ENCODE measurements around the gene ICAM3. TPM values are rescaled to one million over a fixed set of nuclear protein-coding genes. Genes with fewer than 3 reads are reported as not detected.
"Not testable (repeated sequence)": the region's sequence is repeated elsewhere in the genome, so short reads cannot be mapped to it uniquely, and the experiment has no call there.

Gene ICAM3, protein sequence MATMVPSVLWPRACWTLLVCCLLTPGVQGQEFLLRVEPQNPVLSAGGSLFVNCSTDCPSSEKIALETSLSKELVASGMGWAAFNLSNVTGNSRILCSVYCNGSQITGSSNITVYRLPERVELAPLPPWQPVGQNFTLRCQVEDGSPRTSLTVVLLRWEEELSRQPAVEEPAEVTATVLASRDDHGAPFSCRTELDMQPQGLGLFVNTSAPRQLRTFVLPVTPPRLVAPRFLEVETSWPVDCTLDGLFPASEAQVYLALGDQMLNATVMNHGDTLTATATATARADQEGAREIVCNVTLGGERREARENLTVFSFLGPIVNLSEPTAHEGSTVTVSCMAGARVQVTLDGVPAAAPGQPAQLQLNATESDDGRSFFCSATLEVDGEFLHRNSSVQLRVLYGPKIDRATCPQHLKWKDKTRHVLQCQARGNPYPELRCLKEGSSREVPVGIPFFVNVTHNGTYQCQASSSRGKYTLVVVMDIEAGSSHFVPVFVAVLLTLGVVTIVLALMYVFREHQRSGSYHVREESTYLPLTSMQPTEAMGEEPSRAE
- total RNA-seq: 1 to 10 TPM; 2.1 to 5.9 TPM

DNA sequence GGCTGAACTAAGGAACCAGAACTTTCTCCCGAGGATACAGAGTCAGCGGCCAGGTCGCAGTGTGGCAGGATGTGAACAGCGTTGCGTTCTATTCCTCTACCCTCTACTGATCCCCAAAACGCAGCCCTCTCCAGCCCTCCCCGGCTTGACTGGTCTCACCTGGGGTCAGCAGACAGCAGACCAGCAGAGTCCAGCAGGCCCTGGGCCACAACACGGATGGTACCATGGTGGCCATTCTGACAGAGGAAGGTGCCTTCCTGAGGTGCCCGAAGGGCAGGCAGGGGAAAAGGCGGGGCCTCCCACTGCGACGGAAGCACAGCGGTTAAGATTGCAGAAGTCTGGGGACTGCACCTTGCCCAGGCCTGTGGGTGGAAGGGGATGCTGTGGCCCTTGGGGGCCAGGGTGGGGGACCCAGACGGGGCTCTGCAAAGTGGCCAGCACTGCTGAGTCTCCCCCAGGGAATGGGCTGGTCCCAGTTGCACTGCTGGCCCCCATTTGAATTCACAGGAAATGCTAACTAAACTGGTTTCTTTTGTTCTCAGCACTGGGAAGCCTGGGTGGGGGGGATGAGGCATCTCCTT is at the start of gene ICAM3:
TSS of gene ICAM3 (minus strand) at position 245 of the 581 bp plus-strand sequence. CDS start at position 235, 10 bp downstream.
- peak in 1 of 4 donors; percentile 24 for DNase-seq
- intact Hi-C loops (cut with DNase I): no loop called here
- Histone ChIP-seq H3K27me3 (no peaks in the 10 kb centered on the region), H3K36me3 (replicated peaks in 1 of 2; ENCODE audit: insufficient read depth in 1 of 2, low read depth in 2 of 2) (no peaks in the 10 kb centered on the region), H3K9me3 (no peaks in the 10 kb centered on the region), H3K4me1 (peaks cover 7% of the 10 kb centered on the region), H3K4me3 (no peak within 1 kb of the TSS), H3K27ac (no peak within 1 kb of the TSS)
- no peak for ATAC-seq
- TF ChIP-seq, protein P1, sequence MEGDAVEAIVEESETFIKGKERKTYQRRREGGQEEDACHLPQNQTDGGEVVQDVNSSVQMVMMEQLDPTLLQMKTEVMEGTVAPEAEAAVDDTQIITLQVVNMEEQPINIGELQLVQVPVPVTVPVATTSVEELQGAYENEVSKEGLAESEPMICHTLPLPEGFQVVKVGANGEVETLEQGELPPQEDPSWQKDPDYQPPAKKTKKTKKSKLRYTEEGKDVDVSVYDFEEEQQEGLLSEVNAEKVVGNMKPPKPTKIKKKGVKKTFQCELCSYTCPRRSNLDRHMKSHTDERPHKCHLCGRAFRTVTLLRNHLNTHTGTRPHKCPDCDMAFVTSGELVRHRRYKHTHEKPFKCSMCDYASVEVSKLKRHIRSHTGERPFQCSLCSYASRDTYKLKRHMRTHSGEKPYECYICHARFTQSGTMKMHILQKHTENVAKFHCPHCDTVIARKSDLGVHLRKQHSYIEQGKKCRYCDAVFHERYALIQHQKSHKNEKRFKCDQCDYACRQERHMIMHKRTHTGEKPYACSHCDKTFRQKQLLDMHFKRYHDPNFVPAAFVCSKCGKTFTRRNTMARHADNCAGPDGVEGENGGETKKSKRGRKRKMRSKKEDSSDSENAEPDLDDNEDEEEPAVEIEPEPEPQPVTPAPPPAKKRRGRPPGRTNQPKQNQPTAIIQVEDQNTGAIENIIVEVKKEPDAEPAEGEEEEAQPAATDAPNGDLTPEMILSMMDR (IDR thresholded peaks at IDR 0.05): no peak
- no peak for TF ChIP-seq POLR2A (IDR thresholded peaks at IDR 0.05)
- WGBS, 2 donors: 54 to 65% methylated on average over 13 to 14 of the region's 14 CpGs

DNA sequence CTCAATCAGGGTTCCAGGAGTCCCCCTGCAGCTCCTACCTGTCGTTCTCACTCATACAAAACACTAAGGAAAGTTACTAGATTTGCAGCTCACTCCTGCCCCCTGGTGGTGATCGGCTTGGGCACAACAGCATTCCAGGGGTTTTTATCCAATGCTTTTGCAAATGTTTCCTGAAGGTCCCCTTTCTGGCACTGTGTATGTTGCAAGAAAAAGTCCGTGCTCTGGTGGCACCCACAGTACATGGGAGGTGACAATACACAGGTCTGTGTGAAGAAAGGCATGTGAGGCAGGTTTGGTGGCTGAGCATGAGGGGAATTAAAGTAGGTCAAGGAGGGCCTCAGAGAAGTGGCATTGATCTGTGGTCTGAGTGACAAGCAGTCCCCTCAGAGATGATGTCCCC is 49.5 kb upstream of the ICAM3 start:
- WGBS, 2 donors: 0 to 2% methylated on average over 3 of the region's 3 CpGs
- H3K27me3 ChIP-seq: no peaks in the 10 kb centered on the region
- H3K4me3 ChIP-seq: no peak overlapping the region
- H3K4me1 ChIP-seq: no peaks in the 10 kb centered on the region
- no peak for TF ChIP-seq POLR2A (IDR thresholded peaks at IDR 0.05)
- TF ChIP-seq, protein P1 (IDR thresholded peaks at IDR 0.05): peak; percentile 86 to 95 (median 89)
- no peak overlapping the region for H3K27ac ChIP-seq
- H3K9me3 ChIP-seq: no peaks in the 10 kb centered on the region
- H3K36me3 ChIP-seq (replicated peaks in 1 of 2; ENCODE audit: insufficient read depth in 1 of 2, low read depth in 2 of 2): peaks cover 0 to 8% of the 10 kb centered on the region in 2 donors
- peak; percentile 79 for ATAC-seq
- intact Hi-C loops (cut with DNase I): no loop called here
- DNase-seq: peak; percentile 88 to 94 (median 92)

DNA sequence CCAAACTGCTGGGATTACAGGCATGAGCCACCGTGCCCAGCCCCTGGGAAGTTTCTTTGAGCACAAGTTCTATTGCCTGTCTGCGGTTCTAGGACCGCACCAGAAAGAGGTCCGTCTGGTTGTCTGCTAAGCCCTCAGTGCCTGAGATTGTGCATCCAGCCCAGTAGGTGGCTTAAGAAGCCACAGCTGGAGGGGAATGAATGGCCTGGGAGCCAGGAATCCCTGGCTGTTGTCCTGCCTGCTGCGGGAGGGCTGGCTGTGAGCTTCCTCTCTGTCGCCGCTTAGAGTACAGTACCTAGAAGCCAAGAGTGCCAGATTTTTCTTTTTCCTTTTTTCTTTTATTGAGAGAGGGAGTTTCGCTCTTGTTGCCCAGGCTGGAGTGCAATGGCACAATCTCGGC is 45.2 kb upstream of the ICAM3 start:
- WGBS, 2 donors: 77 to 83% methylated on average over 5 to 9 of the region's 9 CpGs
- Histone ChIP-seq H3K36me3 (replicated peaks in 1 of 2; ENCODE audit: insufficient read depth in 1 of 2, low read depth in 2 of 2) (no peaks in the 10 kb centered on the region), H3K4me3 (no peak overlapping the region), H3K27me3 (no peaks in the 10 kb centered on the region), H3K27ac (no peak overlapping the region), H3K4me1 (peaks cover 11% of the 10 kb centered on the region), H3K9me3 (no peaks in the 10 kb centered on the region)
- TF ChIP-seq, protein P1 (IDR thresholded peaks at IDR 0.05): no peak
- no peak for TF ChIP-seq POLR2A (IDR thresholded peaks at IDR 0.05)
- ATAC-seq (no peak), DNase-seq (no peak)
- intact Hi-C loops (cut with DNase I): no loop called here

DNA sequence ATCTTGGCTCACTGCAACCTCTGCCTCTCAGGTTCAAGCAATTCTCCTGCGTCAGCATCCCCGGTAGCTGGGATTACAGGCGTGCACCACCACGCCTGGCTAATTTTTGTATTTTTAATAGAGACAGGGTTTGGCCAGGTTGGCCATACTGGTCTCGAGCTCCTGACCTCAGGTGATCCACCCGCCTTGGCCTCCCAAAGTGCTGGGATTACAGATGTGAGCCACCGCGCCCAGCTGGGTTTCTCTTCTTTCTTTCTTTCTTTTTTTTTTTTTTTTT is 43.7 kb upstream of the ICAM3 start:
- DNase-seq; H3K36me3 ChIP-seq (replicated peaks in 1 of 2; ENCODE audit: insufficient read depth in 1 of 2, low read depth in 2 of 2); H3K27me3 ChIP-seq; H3K9me3 ChIP-seq; H3K4me3 ChIP-seq; intact Hi-C loops (cut with DNase I); H3K27ac ChIP-seq; ATAC-seq: not testable (repeated sequence)
- WGBS, 2 donors: 74 to 86% methylated on average over 8 of the region's 8 CpGs
- H3K4me1 ChIP-seq: peaks cover 16% of the 10 kb centered on the region

DNA sequence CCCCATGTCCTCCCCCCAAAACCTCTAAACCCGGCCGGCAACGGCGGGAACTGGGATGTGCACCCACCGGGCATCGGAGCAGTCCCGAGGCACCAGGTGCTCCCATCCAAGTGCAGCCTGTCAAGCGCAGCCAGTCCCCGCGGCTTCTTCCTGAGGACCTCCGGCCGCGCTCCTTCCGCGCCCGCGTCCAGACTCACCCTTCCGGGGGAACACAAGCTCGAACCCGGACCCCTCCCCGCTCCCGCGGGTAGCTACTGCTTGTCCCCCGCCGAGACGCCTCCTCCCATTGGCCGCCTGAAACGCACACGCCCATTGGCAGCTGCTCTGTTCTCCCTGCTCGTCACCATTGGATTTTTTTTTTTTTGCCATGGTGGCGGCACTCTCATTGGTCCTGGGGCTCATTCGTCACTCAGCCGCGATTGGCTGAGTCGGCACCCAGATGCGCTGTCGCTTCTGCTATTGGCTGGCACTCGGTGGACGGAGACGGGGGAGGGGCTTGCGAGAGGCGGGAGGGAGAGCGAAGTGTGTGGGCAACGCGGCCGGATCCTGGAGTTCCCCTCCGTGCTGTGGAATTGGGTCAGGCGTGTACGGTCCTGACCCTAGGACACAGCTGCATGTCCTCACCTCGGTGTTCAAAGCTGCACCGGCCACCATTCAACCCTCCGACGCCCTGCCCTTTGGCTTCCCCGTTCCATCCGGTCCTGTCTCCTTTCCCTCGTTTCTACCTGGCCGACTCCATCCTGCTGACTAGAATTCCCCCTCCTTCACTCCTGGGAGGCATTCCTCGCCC is 41.1 kb upstream of the ICAM3 start, which contains the start of gene TYK2:
TSS of gene TYK2 (minus strand) at position 260 of the 790 bp plus-strand sequence. CDS start 2,166 bp downstream, outside the sequence.
- WGBS, 2 donors: 0 to 1% methylated on average over 34 to 58 of the region's 58 CpGs

More for the DNA sequence above, 41.1 kb upstream of the ICAM3 start, which contains the start of gene TYK2:
- Histone ChIP-seq H3K27ac (peak within 1 kb of the TSS; percentile 61 to 90 (median 80)), H3K4me3 (peak within 1 kb of the TSS; percentile 64 to 87), H3K36me3 (replicated peaks in 1 of 2; ENCODE audit: insufficient read depth in 1 of 2, low read depth in 2 of 2) (peaks cover 0 to 5% of the 10 kb centered on the region in 2 donors), H3K9me3 (no peaks in the 10 kb centered on the region), H3K4me1 (peaks cover 16% of the 10 kb centered on the region), H3K27me3 (no peaks in the 10 kb centered on the region)
- TF ChIP-seq, protein P1 (IDR thresholded peaks at IDR 0.05): peak in 1 of 7 experiments; percentile 13
- TF ChIP-seq POLR2A (IDR thresholded peaks at IDR 0.05): peak; percentile 39 to 83 (median 82)
- ATAC-seq: peak; percentile 99
- peak; percentile 97 to 99 (median 98) for DNase-seq
- intact Hi-C loops (cut with DNase I): no loop called here
